C4-2B (cell line): Measurements from ENCODE around the gene PPME1.

Experiments used
- ZFX ChIP-seq: fragments of 450-650 bp; IDR thresholded peaks from 2 replicates; pipeline ENCODE4 v1.6.1; 2017
- TF ChIP-seq, protein P1 (sequence below): fragments of 450-650 bp; conservative IDR thresholded peaks from 2 replicates; pipeline ENCODE4 v1.5.1; 2017; ENCODE audit warnings: mild to moderate bottlenecking

GRCh38 chr11:74208507-74208906 lies 37.4 kb downstream of the PPME1 start:
- TF ChIP-seq, protein P1, sequence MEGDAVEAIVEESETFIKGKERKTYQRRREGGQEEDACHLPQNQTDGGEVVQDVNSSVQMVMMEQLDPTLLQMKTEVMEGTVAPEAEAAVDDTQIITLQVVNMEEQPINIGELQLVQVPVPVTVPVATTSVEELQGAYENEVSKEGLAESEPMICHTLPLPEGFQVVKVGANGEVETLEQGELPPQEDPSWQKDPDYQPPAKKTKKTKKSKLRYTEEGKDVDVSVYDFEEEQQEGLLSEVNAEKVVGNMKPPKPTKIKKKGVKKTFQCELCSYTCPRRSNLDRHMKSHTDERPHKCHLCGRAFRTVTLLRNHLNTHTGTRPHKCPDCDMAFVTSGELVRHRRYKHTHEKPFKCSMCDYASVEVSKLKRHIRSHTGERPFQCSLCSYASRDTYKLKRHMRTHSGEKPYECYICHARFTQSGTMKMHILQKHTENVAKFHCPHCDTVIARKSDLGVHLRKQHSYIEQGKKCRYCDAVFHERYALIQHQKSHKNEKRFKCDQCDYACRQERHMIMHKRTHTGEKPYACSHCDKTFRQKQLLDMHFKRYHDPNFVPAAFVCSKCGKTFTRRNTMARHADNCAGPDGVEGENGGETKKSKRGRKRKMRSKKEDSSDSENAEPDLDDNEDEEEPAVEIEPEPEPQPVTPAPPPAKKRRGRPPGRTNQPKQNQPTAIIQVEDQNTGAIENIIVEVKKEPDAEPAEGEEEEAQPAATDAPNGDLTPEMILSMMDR: no peak
- no peak for TF ChIP-seq ZFX
